ENCODE results near the gene CFAP107.

GRCh38 chr1:12769976-12770505 is 24.0 kb downstream of the CFAP107 start:
- TF ChIP-seq CTCF (IDR thresholded peaks at IDR 0.05; ENCODE audit: low read depth, low read length) = no peak
- TF ChIP-seq POLR2A (IDR thresholded peaks at IDR 0.05; ENCODE audit: extremely low read depth, insufficient read length) = no peak
- TF ChIP-seq MAX (IDR thresholded peaks at IDR 0.05; ENCODE audit: low read depth, low read length) = no peak
